HepG2 (cell line): ENCODE data around the gene FOSB. TPM values are rescaled to one million over a fixed set of nuclear protein-coding genes. Genes with fewer than 3 reads are reported as not detected.

ENCODE experiments used
- DPF2 ChIP-seq: sonication (generic); formaldehyde crosslinking; IDR thresholded peaks from 2 replicates; pipeline ENCODE4 v1.4.0; 2020; ENCODE audit warnings: mild to moderate bottlenecking, low read depth, missing genetic modification reagents, borderline replicate concordance
- DR1 ChIP-seq: sonication (generic); formaldehyde crosslinking; IDR thresholded peaks from 2 replicates; pipeline ENCODE4 v1.8.0; 2021; ENCODE audit warnings: mild to moderate bottlenecking, missing genetic modification reagents, inconsistent platforms
- ELF1 ChIP-seq: sonication (generic); formaldehyde crosslinking; IDR thresholded peaks from 2 replicates; pipeline ENCODE4 v1.4.0; 2020; ENCODE audit warnings: missing genetic modification reagents
- MTF1 ChIP-seq: sonication (generic); formaldehyde crosslinking; IDR thresholded peaks from 2 replicates; pipeline ENCODE4 v1.5.0; 2020; ENCODE audit warnings: missing genetic modification reagents
- MYC ChIP-seq: sonication (generic); formaldehyde crosslinking; IDR thresholded peaks from 2 replicates; pipeline ENCODE4 v1.9.0; 2021; ENCODE audit warnings: missing genetic modification reagents, borderline replicate concordance
- PITX1 ChIP-seq: sonication (generic); formaldehyde crosslinking; IDR thresholded peaks from 2 replicates; pipeline ENCODE4 v1.5.1; 2020; ENCODE audit warnings: mild to moderate bottlenecking, missing genetic modification reagents
- RAD21 ChIP-seq: fragments of 450-650 bp; formaldehyde crosslinking; IDR thresholded peaks from 2 replicates; pipeline ENCODE4 v1.5.0; 2020; ENCODE audit warnings: mild to moderate bottlenecking
- RXRB ChIP-seq: IDR thresholded peaks from 2 replicates; pipeline ENCODE4 v1.6.1; 2016; ENCODE audit warnings: borderline replicate concordance, missing genetic modification reagents, missing compliant biosample characterization
- TSC22D2 ChIP-seq: sonication (generic); formaldehyde crosslinking; IDR thresholded peaks from 2 replicates; pipeline ENCODE4 v1.5.1; 2020; ENCODE audit warnings: missing genetic modification reagents, mild to moderate bottlenecking, borderline replicate concordance
- ZNF143 ChIP-seq: sonication (generic); formaldehyde crosslinking; IDR thresholded peaks from 2 replicates; pipeline ENCODE4 v1.4.0; 2020; ENCODE audit warnings: missing genetic modification reagents
- ZNF879 ChIP-seq: sonication (generic); formaldehyde crosslinking; IDR thresholded peaks from 2 replicates; pipeline ENCODE4 v1.8.1; 2023; ENCODE audit warnings: missing genetic modification reagents
- polyA plus RNA-seq, 8 experiments: library from polyadenylated mRNA; depleted of rRNA in 3 of 8; stranded (reverse) in 7 of 8; unstranded in 1 of 8; fragments of >200 nt; fragmentation: Illumina TruSeq in 4 of 8; extraction: Trizol in 4 of 8; gene quantifications; 2 replicates each; pipeline versions ENCODE4 v1.2.1 to v1.2.3, GENCODE V29; 2011 to 2016; ENCODE audit warnings: low read depth in 4 of 8, missing spikeins in 1 of 8, mixed read lengths in 1 of 8; ENCODE audit not compliant: insufficient read depth in 1 of 8
- total RNA-seq, 5 experiments: library from RNA; depleted of rRNA; stranded (reverse); fragments of >200 nt; fragmentation: Illumina TruSeq; extraction: Trizol; gene quantifications; 2 replicates each; pipeline ENCODE4 v1.2.3, GENCODE V29; 2016; ENCODE audit warnings: low read depth in 1 of 5
- TF ChIP-seq, protein P1 (sequence below): sonication (generic); formaldehyde crosslinking; IDR thresholded peaks from 2 replicates; pipeline ENCODE4 v1.4.0; 2020; ENCODE audit warnings: mild to moderate bottlenecking, missing genetic modification reagents
- TF ChIP-seq, protein P2 (sequence below): sonication (generic); formaldehyde crosslinking; IDR thresholded peaks from 2 replicates; pipeline ENCODE4 v1.8.0; 2022; ENCODE audit warnings: low read depth, missing genetic modification reagents
- TF ChIP-seq, protein P3 (sequence below): sonication (generic); formaldehyde crosslinking; IDR thresholded peaks from 2 replicates; pipeline ENCODE4 v1.4.0; 2020; ENCODE audit warnings: missing genetic modification reagents, borderline replicate concordance
- TF ChIP-seq, protein P4 (sequence below): sonication (generic); formaldehyde crosslinking; IDR thresholded peaks from 2 replicates; pipeline ENCODE4 v1.5.1; 2020; ENCODE audit warnings: missing genetic modification reagents, mild to moderate bottlenecking, borderline replicate concordance
- TF ChIP-seq, protein P5 (sequence below): sonication (generic); formaldehyde crosslinking; IDR thresholded peaks from 2 replicates; pipeline ENCODE4 v1.5.1; 2020; ENCODE audit warnings: mild to moderate bottlenecking, missing genetic modification reagents, moderate library complexity

Gene FOSB
- total and polyA plus RNA-seq, 2 of the 13 experiments (the other 11 are each of a cell fraction or from before 2014, with no cell fraction given), result 2.8 to 6.0 TPM

DNA sequence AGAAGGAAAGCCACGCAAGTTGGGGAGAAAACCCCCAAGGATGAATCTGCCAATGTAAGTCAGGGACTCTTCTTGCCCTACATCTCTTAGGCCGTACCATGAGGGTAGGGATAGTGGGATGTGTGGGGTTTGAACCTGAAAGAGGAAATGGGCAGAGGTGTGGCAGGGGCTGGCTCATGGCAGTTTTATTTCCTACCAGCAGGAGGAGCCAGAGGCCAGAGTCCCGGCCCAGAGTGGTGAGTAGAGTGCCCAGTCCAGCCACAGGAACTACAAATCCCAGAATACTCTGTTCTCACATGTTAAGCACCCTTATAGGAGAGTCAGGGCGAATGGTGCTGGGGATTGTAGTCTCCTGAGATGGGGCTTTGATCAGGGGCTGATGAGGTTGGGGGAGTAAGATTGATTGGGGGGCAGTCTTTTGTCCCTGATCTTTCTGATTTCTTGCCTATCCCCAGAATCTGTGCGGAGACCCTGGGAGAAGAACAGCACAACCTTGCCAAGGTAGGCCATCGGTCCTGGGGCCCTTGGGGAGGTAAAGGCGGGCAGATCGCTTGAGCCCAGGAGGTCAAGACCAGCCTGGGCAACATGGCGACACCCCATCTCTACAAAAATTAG, 56.0 kb downstream of the FOSB start (continued):
- TF ChIP-seq, protein P1, sequence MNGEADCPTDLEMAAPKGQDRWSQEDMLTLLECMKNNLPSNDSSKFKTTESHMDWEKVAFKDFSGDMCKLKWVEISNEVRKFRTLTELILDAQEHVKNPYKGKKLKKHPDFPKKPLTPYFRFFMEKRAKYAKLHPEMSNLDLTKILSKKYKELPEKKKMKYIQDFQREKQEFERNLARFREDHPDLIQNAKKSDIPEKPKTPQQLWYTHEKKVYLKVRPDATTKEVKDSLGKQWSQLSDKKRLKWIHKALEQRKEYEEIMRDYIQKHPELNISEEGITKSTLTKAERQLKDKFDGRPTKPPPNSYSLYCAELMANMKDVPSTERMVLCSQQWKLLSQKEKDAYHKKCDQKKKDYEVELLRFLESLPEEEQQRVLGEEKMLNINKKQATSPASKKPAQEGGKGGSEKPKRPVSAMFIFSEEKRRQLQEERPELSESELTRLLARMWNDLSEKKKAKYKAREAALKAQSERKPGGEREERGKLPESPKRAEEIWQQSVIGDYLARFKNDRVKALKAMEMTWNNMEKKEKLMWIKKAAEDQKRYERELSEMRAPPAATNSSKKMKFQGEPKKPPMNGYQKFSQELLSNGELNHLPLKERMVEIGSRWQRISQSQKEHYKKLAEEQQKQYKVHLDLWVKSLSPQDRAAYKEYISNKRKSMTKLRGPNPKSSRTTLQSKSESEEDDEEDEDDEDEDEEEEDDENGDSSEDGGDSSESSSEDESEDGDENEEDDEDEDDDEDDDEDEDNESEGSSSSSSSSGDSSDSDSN (CRISPR knock-in tag), result no peak
- TF ChIP-seq, protein P2, sequence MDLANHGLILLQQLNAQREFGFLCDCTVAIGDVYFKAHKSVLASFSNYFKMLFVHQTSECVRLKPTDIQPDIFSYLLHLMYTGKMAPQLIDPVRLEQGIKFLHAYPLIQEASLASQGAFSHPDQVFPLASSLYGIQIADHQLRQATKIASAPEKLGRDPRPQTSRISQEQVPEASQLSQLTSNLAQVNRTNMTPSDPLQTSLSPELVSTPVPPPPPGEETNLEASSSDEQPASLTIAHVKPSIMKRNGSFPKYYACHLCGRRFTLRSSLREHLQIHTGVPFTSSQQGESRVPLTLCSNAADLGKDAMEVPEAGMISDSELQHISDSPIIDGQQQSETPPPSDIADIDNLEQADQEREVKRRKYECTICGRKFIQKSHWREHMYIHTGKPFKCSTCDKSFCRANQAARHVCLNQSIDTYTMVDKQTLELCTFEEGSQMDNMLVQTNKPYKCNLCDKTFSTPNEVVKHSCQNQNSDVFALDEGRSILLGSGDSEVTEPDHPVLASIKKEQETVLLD (CRISPR knock-in tag), result no peak
- TF ChIP-seq DR1 (CRISPR knock-in tag), result no peak
- TF ChIP-seq PITX1, result no peak
- 0 out of 2 replicates have a peak, but pooled peaks have one; percentile 23 for TF ChIP-seq ELF1
- 0 out of 2 replicates have a peak, but pooled peaks have one; percentile 39 for TF ChIP-seq MYC
- 0 out of 2 replicates have a peak, but pooled peaks have one; percentile 24 for TF ChIP-seq MTF1 (CRISPR knock-in tag)
- TF ChIP-seq DPF2 (CRISPR knock-in tag), result no peak
- 0 out of 2 replicates have a peak, but pooled peaks have one; percentile 68 for TF ChIP-seq TSC22D2 (CRISPR knock-in tag)
- TF ChIP-seq, protein P3, sequence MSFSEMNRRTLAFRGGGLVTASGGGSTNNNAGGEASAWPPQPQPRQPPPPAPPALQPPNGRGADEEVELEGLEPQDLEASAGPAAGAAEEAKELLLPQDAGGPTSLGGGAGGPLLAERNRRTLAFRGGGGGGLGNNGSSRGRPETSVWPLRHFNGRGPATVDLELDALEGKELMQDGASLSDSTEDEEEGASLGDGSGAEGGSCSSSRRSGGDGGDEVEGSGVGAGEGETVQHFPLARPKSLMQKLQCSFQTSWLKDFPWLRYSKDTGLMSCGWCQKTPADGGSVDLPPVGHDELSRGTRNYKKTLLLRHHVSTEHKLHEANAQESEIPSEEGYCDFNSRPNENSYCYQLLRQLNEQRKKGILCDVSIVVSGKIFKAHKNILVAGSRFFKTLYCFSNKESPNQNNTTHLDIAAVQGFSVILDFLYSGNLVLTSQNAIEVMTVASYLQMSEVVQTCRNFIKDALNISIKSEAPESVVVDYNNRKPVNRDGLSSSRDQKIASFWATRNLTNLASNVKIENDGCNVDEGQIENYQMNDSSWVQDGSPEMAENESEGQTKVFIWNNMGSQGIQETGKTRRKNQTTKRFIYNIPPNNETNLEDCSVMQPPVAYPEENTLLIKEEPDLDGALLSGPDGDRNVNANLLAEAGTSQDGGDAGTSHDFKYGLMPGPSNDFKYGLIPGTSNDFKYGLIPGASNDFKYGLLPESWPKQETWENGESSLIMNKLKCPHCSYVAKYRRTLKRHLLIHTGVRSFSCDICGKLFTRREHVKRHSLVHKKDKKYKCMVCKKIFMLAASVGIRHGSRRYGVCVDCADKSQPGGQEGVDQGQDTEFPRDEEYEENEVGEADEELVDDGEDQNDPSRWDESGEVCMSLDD (CRISPR knock-in tag), result no peak
- peak; percentile 91 for TF ChIP-seq ZNF143
- TF ChIP-seq RAD21 (CRISPR knock-in tag), result peak; percentile 88
- TF ChIP-seq, protein P4, sequence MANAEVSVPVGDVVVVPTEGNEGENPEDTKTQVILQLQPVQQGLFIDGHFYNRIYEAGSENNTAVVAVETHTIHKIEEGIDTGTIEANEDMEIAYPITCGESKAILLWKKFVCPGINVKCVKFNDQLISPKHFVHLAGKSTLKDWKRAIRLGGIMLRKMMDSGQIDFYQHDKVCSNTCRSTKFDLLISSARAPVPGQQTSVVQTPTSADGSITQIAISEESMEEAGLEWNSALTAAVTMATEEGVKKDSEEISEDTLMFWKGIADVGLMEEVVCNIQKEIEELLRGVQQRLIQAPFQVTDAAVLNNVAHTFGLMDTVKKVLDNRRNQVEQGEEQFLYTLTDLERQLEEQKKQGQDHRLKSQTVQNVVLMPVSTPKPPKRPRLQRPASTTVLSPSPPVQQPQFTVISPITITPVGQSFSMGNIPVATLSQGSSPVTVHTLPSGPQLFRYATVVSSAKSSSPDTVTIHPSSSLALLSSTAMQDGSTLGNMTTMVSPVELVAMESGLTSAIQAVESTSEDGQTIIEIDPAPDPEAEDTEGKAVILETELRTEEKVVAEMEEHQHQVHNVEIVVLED (CRISPR knock-in tag), result peak; percentile 37; the same call in 1 of the 2 replicates
- TF ChIP-seq, protein P5, sequence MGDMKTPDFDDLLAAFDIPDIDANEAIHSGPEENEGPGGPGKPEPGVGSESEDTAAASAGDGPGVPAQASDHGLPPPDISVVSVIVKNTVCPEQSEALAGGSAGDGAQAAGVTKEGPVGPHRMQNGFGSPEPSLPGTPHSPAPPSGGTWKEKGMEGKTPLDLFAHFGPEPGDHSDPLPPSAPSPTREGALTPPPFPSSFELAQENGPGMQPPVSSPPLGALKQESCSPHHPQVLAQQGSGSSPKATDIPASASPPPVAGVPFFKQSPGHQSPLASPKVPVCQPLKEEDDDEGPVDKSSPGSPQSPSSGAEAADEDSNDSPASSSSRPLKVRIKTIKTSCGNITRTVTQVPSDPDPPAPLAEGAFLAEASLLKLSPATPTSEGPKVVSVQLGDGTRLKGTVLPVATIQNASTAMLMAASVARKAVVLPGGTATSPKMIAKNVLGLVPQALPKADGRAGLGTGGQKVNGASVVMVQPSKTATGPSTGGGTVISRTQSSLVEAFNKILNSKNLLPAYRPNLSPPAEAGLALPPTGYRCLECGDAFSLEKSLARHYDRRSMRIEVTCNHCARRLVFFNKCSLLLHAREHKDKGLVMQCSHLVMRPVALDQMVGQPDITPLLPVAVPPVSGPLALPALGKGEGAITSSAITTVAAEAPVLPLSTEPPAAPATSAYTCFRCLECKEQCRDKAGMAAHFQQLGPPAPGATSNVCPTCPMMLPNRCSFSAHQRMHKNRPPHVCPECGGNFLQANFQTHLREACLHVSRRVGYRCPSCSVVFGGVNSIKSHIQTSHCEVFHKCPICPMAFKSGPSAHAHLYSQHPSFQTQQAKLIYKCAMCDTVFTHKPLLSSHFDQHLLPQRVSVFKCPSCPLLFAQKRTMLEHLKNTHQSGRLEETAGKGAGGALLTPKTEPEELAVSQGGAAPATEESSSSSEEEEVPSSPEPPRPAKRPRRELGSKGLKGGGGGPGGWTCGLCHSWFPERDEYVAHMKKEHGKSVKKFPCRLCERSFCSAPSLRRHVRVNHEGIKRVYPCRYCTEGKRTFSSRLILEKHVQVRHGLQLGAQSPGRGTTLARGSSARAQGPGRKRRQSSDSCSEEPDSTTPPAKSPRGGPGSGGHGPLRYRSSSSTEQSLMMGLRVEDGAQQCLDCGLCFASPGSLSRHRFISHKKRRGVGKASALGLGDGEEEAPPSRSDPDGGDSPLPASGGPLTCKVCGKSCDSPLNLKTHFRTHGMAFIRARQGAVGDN, result 0 out of 2 replicates have a peak, but pooled peaks have one; percentile 25
- TF ChIP-seq ZNF879 (CRISPR knock-in tag), result no peak
- TF ChIP-seq RXRB (CRISPR knock-in tag), result 0 out of 2 replicates have a peak, but pooled peaks have one; percentile 10
